ENCODE measurements around the gene HACL1.
"Not testable (repeated sequence)": the region's sequence is repeated elsewhere in the genome, so short reads cannot be mapped to it uniquely, and the experiment has no call there.

HACL1 gene

DNA sequence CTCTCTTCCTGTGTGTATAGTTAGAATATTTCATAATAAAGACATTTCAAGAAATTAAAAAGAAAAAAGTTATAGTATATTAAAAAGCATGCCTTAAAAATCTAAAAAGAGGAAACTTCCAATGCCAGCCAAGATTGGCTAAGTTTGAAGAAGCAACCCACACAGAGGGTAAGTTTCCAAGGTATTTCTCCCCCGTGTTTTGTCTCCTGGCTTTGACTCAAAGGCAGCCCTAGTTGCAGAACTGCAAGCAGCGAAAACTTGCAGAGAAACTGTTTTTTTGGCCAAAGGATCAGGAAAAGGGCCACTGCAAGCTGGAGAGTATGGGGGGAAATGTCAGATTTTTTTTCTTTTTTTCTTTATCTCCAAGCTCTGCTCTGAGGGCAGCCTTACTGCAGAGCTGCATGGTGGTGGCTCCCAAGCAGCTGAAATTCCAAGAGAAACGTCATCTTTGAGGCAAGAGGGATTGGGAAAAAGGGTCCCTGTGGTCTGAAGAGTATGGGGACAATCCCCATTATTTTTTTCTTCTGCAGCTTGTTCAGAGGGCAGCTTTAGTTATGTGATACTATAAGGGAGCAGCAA lies 23.0 kb downstream of the HACL1 start:
- no peak for DNase-seq

DNA sequence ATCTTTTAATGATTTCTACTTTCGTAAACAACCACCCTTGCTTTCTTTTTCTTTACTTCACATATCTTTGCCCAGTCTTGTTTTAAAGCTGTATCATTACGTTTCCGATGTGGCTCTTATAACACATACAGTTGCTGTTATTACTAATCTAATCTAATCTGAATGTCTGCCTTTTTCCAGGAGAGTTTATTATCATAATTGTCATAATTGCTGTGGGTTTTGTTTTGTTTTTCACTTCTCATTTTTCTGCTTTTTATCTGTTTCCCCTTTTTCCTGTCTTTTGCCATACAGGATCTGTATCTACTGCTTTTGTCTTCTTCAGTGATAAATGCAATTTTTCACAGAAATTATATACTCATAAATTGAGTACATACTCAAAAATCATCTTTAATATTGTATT lies 24.9 kb downstream of the HACL1 start:
- DNase-seq = no peak

DNA sequence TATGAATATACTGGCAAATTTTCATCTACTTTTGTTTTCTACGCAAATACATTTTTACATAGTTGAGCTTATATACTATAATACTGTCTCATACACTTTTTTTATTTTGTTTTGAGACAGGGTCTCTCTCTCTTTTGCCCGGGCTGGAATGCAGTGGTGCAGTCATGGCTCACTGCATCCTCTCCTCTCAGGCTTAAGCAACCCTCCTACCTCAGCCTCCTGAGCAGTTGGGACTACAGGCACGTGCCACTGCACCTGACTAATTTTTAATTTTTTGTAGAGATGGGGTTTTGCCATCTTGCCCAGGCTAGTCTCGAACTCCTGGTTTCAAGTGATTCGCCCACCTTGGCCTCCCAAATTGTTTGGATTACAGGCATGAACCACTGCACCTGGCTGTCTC lies 25.9 kb downstream of the HACL1 start:
- no peak for DNase-seq

DNA sequence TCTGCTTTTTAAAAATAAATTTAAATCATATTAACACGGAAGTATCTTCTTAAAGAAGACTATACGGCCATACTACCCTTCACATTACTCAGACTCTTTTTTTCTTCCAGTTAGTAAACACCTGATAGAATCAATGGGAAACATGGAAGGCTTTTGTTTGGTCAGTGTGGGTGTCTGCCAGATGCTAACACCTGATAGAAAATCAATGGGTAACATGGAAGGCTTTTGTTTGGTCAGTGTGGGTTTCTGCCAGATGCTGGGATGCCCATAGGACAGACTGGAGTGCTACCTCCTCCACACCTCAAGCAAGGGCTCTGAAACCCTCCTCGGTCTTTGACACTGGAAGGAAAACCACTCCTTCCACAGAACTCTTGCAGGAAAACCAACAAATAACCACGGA lies 29.2 kb downstream of the HACL1 start:
- DNase-seq = no peak

DNA sequence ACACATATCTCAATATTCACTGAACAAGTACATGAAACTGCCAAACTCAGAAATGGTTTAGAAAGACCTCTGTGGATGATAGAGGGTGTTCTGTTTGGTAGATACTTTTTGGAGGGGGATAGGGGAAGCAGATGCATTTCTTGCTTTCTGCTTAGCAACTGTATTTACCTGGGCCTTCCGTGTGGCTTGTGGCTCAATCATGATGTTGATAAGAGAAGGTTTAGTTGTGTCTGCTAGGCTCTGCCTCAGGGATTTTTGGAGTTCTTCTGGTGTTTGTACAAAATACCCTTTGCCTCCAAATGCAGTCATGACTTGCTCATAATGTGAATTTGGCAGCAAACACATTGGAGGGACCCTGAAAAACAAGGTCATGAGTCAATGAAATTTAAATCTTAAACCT lies 38.2 kb downstream of the HACL1 start:
- no peak for DNase-seq

DNA sequence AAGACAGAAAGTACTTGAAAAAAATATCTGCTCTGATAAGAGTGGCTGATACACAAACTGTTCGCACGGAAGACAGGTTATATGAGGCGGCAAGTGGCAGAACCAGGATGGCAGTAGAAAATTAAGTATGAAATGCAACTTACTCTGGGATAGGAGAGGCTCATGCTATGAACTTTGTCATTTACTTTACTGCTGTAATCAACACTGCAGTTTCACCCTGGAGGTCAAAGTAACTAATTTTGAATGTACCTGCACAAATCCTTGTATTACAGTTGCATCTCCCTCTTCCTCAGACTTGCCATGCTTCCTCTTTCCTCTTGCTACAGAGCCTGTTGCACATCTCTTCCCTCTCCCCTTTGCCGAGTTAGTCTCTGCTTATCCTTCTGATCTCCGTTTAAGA lies 38.8 kb downstream of the HACL1 start:
- no peak for DNase-seq

DNA sequence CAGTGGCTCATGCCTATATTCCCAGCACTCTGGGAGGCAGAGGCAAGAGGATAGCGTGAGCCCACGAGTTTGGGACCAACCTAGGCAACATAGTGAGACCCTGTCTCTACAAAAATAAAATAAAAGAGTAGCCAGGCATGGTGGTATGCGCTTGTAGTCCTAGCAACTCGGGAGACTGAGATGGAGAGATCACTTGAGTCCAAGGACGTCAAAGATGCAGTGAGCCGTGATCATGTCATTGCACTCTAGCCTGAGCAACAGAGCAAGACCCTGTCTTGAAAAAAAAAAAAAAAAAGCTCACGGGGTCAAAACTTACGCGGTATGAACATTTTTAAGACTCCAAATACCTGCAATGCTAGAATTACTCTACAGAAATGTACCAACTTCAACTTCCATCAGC lies 42.8 kb downstream of the HACL1 start:
- DNase-seq = no peak

DNA sequence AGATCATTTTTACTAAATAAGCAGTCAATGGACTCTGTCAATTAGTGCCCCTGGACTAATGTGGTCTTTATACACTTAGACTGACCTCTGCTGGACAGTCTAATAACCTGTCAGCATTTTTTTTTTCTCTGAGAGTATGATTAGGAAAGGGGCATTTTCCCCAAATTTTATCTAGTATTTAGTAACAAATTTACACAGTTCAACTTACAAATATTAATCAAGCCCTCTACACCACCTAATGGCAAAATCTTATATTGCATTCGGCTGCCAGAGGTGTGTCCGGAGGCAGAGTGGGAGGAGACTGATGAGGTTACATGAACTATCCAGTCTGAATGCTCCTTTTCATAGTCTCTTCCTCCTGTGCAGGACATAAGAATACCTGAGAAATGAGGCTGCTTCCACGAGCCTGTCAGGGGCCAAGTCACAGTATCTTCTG lies 43.8 kb downstream of the HACL1 start:
- peak; percentile 7 to 62 (median 28) for DNase-seq

DNA sequence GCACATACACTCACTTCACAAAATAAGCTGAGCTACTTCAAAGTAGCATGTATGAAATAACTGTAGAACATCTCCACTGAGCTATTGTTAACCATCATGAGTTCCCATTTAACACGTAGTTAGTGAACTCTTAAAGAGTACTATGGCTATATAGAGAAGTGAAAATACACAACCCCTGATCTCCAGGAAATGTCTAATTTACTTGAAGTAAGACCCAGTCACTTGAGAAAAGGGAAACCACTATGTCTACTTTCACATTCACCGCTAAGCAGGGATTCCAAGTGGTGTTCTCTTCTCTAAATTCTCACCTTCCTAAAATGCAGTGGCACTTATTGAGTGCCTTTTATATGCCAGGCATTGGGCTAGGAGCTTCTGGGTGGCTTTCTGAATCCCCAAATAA lies 44.9 kb downstream of the HACL1 start:
- DNase-seq = no peak

DNA sequence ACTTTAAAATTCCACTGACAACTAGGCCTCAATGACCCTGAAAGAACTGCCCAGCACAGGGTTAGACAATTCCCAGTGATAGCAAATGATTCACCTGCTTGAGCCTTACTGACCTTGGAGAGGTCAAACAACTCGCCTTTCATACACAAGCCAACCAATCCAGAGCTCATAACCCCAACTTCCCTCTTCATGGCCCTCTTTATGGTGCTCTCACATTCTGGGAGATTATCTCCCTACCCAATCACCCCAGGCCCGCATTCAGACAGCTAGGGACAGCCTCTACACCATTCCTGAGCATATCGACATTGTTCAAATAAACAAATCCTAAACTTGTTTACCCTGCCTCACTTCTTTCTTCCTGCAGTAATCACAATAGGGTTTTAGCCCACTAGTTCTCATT lies 47.6 kb downstream of the HACL1 start:
- DNase-seq = no peak

DNA sequence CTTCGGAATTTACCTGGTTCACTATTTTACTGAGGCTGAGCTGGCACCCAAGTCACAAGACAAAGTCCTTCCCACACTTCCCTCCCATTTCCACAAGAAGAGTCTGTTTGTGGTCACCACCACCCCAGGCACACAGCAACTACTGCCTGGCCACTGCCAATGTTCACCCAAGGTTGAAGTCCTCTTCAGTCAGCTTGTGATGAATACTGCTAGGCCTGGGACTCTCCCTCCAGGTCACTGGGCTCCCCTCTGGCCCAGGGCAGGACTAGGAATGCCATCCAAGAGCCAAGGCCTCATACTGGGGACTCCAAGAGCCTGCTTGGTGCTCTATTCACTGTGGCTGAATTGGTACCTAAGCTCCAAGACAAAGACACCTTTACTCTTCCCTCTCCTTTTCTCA lies 49.5 kb downstream of the HACL1 start:
- DNase-seq = no peak

DNA sequence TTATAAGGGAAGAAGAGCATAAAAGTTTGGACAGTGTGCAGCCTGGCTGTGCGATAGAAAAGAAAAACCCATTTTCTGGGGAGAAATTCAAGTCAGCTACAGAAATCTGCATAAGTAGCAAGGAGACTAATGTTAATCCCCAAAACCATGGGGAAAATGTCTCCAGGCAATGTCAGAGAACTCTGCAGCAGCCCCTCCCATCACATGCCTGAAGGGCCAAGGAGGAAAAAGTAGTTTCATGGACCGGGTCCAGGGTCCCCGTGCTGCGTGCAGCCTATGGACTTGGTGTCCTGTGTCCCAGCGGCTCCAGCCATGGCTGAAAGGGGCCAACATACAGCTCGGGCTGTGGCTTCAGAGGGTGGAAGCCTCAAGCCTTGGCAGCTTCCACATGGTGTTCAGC lies 51.5 kb downstream of the HACL1 start:
- no peak for DNase-seq

DNA sequence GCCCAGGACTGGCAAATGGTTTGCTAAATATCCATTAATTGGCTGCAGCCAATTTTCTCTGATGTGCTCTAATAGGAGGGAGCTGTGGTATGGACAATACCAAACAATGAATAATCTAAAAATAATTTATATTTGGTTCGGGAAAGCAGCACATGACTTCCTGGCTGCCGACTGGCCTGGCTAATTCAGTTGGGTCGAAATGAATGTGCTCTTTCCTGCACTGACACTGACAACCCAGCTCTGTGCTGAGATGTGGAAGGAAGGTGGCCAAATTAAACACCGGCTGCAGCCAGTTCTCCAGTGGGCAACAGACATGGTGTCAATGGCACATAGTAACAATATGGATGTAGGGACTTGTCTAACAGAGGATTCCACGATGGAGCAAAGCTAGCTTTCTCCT lies 58.8 kb downstream of the HACL1 start:
- DNase-seq = peak in 1 of 3 experiments; percentile 4

DNA sequence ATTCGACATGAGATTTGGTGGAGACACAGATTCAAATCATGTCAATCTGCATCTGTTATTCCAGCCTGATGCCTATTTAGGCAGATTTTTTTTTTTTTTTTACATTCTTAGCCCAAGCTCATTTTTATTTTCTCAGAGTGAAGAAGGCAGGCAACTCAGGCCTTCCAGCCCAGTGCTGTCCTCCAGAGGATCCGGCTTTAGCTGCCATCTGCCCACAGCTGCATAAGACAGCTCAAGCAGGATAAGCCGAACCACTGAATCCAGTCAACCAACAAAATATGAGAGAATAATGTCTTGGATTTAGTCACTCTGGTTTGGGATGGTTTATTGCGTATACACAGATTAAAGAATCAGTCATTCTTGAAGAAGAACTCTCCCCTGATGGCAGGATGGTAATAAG lies 60.0 kb downstream of the HACL1 start:
- DNase-seq = no peak

DNA sequence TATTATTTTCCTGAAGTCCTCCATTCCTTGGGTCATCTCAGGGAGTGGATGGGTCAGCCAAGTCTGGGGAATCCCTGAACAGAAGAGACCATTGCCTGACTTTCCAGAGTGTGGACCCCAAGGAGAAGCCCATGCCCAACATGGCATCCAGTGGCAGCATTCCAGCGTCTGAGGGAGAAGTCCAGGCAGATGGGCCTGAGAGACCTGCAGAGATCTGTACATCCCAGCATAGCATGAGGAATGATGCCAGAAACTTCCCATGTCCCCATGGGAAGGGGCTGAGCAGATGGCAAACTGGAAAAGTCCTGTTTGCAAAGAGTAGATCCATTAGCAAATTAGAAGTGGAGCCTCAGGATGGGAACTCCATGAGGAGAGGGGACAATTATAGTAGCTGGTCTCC lies 62.3 kb downstream of the HACL1 start:
- DNase-seq = no peak

DNA sequence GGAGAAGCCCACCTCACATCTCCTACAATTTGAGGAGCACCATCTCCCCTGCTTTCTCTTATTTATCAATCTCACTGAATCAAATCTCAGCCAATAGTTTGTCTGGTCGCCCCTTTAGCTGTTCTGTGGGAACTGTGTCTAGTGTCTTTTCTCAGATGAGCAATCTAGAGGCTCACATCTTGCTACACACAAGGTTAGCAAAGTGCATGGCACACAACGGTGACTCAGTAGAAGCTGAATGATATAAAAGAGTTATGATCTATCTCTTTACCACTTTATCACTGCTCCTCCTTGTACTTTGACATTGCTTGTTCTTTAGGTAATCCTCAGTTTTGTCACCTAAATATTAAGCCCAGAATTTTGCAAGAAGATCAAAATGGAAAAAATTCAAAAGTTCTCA lies 63.0 kb downstream of the HACL1 start:
- no peak for DNase-seq

DNA sequence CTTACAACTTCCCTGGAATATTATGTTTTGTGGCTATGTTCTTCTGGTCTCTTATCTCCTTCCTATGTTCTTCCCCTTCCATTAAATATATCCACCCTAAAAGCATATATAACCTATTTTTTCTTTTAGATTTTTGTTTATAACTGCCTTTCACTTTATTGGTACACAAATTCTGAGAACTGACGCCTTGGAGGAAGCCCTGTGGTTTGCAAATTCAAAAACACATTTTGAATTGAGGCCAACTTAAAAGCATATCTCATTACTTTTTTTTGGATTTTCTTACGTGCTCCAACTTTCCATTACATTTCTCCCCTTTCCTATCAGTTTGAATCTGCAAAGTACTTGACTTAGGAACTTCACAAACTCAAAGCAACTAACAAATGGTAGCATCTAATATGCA lies 64.5 kb downstream of the HACL1 start:
- no peak for DNase-seq

DNA sequence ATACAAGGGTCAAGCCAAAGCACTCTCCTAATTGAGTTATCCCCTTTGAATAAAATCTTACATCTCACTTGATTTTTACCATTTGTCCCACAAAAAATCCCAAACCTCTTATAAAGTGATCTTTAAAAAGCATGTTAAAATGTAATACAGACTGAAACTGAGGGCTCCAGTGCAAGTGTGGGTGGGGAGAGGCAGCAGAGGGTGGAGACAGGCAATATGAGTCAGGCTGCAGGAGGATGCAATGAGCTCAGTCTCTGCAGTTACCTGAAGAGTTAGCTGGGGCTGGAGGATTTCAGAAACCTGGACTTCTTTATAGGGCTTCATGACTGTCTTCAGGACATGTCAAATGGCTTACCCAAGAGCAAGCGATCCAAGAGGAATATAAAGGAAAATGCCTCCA lies 65.6 kb downstream of the HACL1 start:
- DNase-seq = no peak

DNA sequence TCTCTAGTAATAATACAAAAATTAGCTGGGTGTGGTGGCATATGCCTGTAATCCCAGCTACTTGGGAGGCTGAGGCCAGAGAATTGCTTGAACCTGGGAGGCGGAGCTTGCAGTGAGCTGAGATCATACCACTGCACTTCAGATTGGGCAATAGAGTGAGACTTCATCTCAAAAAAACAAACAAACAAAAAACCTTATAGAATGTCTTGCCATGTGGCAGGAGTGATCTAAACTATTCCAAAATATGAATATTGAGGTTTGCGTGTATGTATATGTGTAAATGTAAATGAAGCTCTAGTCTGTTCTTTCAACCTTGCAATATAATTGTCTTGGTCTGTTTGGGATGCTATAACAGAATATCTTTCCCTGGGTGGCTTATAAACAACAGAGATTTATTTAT lies 68.8 kb downstream of the HACL1 start:
- DNase-seq = not testable (repeated sequence)

DNA sequence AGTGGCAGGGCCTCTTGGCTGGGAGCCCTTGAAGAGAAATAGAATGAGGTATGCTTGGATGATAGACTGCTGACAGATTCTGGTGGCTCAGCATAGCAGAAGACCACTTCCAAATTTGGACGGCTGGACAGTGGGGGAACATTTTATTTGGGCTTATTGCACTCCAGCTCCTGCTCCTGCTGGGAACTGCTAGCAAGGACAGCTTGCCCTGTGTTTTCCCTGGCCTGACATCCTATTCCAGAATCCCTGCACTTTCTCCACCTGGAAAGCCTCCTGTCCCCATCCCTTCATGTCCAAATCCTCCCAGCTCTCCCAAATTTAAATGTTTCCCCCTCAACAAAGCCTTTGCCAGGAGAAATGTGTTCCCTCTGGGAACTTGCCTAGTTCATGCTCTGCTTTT lies 70.0 kb downstream of the HACL1 start:
- DNase-seq = no peak

DNA sequence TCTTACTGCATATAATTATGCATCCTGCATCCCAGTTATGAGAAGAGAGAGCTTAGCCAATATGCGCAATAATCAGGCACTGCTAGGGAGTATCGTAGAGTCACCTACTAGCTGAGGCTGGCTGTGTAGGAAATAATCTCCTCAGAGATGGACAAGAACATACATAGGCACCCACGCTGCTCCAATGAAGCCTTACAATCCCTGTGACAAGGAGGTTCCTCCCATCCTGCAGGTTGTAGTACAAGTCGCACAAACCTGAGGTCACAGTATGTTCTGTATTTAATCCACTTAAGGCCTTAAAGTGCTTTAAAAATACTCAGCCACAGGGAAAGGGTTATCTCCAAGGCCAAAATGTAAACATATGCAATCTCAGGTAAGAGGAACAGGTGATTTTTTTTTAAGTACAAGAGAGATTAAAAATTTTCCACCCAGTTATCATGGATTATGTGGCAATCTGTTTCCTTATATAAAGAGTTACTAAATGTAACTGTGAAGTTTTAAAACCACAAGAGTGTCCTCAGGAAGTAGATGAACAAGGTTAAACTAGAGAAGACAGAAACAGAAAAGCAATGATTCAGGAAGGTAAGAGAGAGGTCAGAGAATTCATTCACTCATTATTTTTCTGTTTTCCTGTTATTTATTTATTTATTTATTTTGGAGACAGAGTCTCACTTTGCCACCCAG lies 72.4 kb downstream of the HACL1 start:
- no peak for DNase-seq

DNA sequence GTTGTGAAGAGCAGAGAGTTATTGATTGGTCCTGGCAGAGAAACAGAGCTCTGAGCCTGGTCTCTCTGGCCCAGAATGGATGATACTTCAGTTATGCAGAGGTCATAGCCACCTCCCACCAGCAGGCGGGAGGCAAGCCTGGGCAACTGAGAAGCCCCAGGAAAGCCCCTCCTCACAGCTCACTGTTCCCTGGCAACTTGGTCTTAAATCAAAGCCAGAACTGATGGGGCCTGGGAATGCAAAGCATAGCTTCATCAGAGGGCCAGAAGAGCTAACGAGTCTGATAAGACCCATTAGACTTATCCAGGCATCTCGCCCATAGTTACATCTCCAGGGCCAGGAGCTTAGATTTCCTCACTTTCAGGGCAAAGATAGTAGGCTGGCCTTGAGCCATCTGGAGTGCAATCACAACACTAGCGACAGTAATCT lies 74.3 kb downstream of the HACL1 start:
- DNase-seq = no peak

DNA sequence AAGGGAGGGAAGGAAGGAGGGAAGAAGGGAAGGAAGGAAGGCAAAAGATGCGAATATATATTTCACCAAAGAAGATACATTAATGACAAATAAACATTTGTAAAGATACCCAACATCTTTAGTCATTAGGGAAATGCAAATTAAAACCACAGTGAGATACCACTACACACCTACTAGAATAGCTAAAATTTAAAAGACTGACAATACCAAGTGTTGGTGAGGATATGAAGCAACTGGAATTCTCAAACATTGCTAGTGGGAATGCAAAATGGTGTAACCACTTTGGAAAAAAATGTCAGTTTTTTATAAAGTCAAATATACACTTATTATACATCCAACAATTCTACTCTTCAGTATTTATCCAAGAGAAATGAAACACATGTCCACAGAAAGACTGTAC lies 75.6 kb downstream of the HACL1 start:
- DNase-seq = no peak

DNA sequence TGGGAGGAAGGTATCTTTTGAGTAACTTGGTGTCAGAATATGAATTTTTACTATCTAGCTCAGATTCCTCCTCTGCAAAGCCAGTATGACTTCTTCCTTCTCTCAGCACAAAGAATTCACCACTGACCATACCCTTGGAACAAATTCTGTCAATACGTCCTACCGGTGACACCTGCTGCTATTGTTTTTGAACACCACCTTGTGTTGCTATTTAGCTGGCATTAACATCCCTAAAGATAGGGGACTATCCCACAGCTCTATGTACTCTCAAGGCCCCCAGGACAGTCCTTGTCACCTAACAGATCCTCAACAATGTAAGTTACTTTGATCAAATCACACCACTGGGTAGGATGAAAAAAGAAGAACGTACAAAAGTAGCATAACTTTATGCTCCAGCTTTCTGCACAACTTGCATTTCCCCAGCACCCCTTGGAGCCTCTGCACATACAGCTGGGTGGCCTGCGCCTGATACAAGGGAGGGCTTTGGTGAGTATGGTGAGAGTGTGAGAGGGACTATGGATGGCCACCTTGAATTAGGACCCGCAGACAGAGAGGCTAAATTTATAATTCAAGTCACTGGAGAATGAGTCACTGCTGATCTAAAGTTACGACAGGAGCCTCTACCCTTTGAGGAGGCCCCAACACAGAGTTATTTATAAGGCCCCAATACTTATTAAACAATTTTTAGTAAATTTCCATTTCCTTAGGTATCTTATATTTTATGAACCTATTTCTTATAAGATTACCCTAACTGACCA lies 77.5 kb downstream of the HACL1 start:
- peak in 1 of 3 experiments; percentile 1 for DNase-seq
